NCI-H526 treated with DMSO at 0.1 percent for 48 hours (cell line): Measurements from ENCODE around the gene ELOVL7.
"Not testable (repeated sequence)": the region's sequence is repeated elsewhere in the genome, so short reads cannot be mapped to it uniquely, and the experiment has no call there.

Source experiments
- DNase-seq: peaks from one replicate; lab custom pipeline; 2025; lab: John Stamatoyannopoulos, UW

Gene ELOVL7

GRCh38 chr5:60830581-60831127 is 13.4 kb downstream of the ELOVL7 start:
- no peak for DNase-seq

GRCh38 chr5:60829490-60830266 is 14.4 kb downstream of the ELOVL7 start:
- DNase-seq: no peak

- DNase-seq: no peak
Observed at GRCh38 chr5:60827201-60827600, 16.9 kb downstream of the ELOVL7 start.

GRCh38 chr5:60826653-60827052 is 17.4 kb downstream of the ELOVL7 start:
- DNase-seq: no peak

- no peak for DNase-seq
Observed at GRCh38 chr5:60823574-60823973, 20.5 kb downstream of the ELOVL7 start.

GRCh38 chr5:60822285-60822556 is 21.8 kb downstream of the ELOVL7 start:
- peak; percentile 88 for DNase-seq

GRCh38 chr5:60821488-60822284 is 22.4 kb downstream of the ELOVL7 start:
- no peak for DNase-seq

GRCh38 chr5:60820593-60821487 is 23.2 kb downstream of the ELOVL7 start:
- DNase-seq: no peak

GRCh38 chr5:60816138-60816537 is 27.9 kb downstream of the ELOVL7 start:
- not testable (repeated sequence) for DNase-seq

GRCh38 chr5:60814498-60814897 is 29.6 kb downstream of the ELOVL7 start:
- DNase-seq: no peak

- DNase-seq: no peak
Observed at GRCh38 chr5:60812426-60812825, 31.6 kb downstream of the ELOVL7 start.

- no peak for DNase-seq
Observed at GRCh38 chr5:60811105-60811504, 33.0 kb downstream of the ELOVL7 start.

GRCh38 chr5:60810438-60811085 is 33.5 kb downstream of the ELOVL7 start:
- DNase-seq: no peak

- peak; percentile 50 for DNase-seq
Observed at GRCh38 chr5:60809891-60810425, 34.1 kb downstream of the ELOVL7 start.

GRCh38 chr5:60806591-60807243 is 37.4 kb downstream of the ELOVL7 start:
- no peak for DNase-seq

GRCh38 chr5:60805463-60805862 is 38.6 kb downstream of the ELOVL7 start:
- DNase-seq: no peak

- no peak for DNase-seq
Observed at GRCh38 chr5:60803712-60804111, 40.4 kb downstream of the ELOVL7 start.

GRCh38 chr5:60802986-60803385 is 41.1 kb downstream of the ELOVL7 start:
- DNase-seq: no peak

- DNase-seq: no peak
Observed at GRCh38 chr5:60802226-60802625, 41.8 kb downstream of the ELOVL7 start.

GRCh38 chr5:60797482-60798153 is 46.5 kb downstream of the ELOVL7 start:
- no peak for DNase-seq
